C4-2B (cell line): Measurements from ENCODE around the gene RIN3.
"Not testable (repeated sequence)": the region's sequence is repeated elsewhere in the genome, so short reads cannot be mapped to it uniquely, and the experiment has no call there.

Experiments used
- H3K27ac ChIP-seq: fragments of 450-650 bp; 2 replicates; pipeline ENCODE4 v1.5.1; 2017
- CTCF ChIP-seq: fragments of 450-650 bp; conservative IDR thresholded peaks from 2 replicates; pipeline ENCODE4 v1.5.1; 2017; ENCODE audit warnings: mild to moderate bottlenecking
- ZFX ChIP-seq: fragments of 450-650 bp; IDR thresholded peaks from 2 replicates; pipeline ENCODE4 v1.6.1; 2017

RIN3 gene

DNA sequence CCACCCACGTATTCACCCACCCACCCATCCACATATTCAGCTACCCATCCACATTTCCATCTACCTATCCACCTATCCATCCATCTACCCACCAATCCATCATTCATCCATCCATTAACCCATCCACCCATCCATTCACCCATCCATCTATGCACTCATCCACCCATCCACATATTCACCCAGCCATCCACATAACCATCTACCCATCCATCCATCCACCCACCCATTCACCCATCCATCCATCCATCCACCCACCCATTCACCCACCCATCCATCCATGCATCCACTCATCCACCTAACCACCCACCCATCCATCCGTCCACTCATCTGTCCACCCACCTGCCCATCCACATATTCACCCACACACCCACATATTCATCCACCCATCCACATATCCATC, 164.4 kb downstream of the RIN3 start:
- H3K27ac ChIP-seq, result no peak overlapping the region
- TF ChIP-seq CTCF, result no peak
- TF ChIP-seq ZFX, result no peak

DNA sequence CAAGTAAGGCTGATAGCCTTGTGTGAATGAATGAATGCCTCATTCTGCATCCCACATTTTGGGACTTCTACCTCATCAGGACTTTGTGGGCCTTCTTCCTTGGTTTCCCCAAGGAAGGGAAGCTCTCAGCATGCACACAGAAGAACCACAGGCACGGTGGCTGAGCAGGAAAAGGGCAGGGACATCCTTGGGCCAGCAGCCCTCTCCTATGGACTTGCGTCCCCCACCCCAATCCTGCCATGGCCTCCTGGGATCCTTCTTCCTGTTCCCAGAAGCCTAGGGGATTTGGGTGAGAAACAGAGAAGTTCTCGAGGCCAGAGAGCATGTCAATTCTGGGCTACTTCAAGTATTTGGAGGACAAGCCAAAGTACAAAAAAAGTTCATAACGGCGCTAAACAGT, 165.2 kb downstream of the RIN3 start:
- no peak overlapping the region for H3K27ac ChIP-seq
- TF ChIP-seq ZFX (no peak), CTCF (no peak)

- no peak for TF ChIP-seq CTCF
- TF ChIP-seq ZFX, result no peak
- H3K27ac ChIP-seq, result no peak overlapping the region
These were observed 165.7 kb downstream of the RIN3 start for GRCh38 chr14:92679246-92679645.

DNA sequence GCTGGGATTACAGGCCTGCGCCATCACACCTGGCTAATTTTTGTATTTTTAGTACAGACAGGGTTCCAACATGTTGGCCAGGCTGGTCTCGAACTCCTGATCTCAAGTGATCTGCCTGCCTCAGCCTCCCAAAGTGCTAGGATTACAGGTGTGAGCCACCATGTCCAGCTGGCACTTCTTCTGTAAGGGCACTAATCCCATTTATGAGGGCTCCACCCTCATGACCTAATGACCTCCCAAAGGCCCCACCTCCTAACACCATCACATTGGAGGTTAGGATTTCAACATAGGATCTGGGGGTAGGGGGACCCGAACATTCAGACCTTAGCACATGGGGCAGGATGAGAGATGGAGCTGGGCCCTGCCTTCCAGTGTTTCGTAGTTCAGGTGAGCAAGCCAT, 166.7 kb downstream of the RIN3 start:
- H3K27ac ChIP-seq, result not testable (repeated sequence)

DNA sequence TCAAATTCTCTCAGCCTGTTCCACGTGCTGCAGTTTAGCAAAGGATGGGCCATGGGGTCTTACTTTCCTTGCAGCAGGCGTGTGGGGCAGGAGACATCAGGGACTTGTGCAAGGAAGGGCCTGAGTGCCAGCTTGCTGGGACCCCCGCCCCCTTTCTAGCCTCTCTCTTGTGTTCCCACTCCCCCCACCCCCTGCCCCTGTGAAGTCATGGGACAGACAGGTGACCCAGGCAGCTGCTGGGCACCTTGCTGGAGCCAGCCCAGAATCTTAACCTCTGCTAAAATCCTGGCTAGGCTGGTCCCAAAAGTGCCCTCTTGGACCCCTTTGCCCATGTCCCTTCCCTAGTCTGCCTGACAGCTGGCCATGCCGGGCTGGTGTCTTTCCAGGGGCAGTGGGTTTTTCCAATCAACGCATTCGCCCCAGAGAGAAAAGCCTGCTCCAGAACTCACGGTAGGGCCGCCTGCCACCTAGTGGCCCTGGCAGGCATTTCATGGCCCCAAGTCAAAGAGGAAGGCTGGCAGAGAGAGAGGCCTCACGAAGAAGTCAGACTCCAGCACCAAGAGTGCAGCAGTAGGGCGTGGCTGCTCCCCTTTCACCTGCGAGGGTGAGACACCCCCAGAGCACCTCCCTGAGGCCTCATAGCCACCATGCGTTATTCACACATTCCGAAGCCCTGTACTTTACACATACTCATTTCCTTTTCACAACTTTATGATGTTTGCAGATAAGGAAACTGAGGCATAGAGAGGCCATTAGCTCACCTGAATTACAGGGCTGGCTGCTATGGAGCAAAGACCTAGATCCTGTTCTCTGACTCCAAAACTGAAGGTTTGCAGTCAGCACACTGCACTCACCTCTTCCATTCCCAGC, 167.4 kb downstream of the RIN3 start:
- no peak overlapping the region for H3K27ac ChIP-seq
- no peak for TF ChIP-seq ZFX
- TF ChIP-seq CTCF, result peak; percentile 97

DNA sequence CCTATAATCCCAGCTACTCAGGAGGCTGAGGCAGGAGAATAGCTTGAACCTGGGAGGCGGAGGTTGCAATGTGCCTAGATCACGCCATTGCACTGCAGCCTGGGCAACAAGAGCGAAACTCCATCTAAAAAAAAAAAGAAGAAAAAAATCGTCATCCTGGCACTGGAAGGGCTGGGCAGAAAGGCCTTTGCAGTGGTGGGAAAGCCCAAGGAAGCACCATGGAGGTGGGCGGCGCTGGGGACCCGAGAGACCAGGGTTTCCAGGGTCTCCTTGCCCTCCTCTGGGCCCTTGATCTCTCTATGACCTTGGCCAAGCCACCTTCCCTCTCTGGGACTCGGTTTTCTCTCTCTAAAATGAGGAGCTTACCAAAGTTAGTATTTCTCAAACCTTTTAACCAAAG, 169.5 kb downstream of the RIN3 start:
- no peak overlapping the region for H3K27ac ChIP-seq
- TF ChIP-seq CTCF (no peak), ZFX (no peak)

DNA sequence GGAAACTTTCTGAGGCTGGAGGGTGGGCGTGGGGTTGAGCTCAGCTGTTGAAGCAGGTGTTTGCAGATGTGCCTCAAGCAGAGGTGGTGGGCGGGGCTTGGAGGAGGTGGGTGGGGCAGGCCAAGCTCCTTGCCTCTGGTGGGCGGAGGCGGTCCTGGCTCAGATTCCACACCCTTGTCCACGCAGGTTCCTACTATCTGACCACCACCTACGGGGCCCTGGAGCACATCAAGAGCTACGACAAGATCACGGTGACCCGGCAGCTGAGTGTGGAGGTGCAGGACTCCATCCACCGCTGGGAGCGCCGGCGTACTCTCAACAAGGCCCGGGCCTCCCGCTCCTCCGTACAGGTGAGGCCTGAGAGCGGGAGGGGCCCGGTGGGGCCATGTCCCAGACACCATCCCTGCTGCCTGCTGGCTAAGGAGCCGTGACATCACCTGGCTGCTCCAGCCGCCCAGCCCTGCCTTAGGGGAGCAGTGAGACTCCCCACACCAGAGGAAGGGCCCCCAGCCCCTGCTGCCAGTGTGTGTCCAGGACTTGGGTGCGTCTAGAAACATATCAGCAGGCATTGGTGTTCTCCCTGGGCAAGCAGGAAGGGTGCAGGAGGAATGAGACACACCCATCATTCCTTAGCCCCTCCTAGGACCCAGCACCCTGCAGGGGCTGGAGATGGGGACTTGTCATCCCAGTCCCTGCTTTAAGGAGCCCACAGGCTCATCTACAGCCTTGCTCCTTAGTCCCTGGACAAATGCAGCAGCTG, 171.4 kb downstream of the RIN3 start:
- TF ChIP-seq ZFX (no peak), CTCF (no peak)
- no peak overlapping the region for H3K27ac ChIP-seq
